ENCODE data around the gene SMIM1. TPM values are rescaled to one million over a fixed set of nuclear protein-coding genes. Genes with fewer than 3 reads are reported as not detected.

The SMIM1 gene
- total and polyA plus RNA-seq, 2 donors (not counting 3 experiments of a cell fraction or from before 2014, with no cell fraction given), result 1.4 to 2.9 TPM

GRCh38 chr1:3742439-3743298 lies 29.9 kb upstream of the SMIM1 start:
- Histone ChIP-seq H3K27me3 (ENCODE audit: control insufficient read depth in 2 of 2, insufficient read depth in 2 of 2, low read length in 2 of 2) (no peaks in the 10 kb centered on the region), H3K36me3 (ENCODE audit: control insufficient read depth in 2 of 2, extremely low read depth in 1 of 2, insufficient read depth in 2 of 2, low read length in 2 of 2) (peaks cover 4 to 26% of the 10 kb centered on the region in 2 experiments), H3K4me2 (ENCODE audit: insufficient read depth, low read length) (no peak overlapping the region), H3K9me3 (replicated peaks; ENCODE audit: control insufficient read depth, insufficient read depth, low read length) (no peaks in the 10 kb centered on the region), H3K9me1 (replicated peaks; ENCODE audit: control insufficient read depth, extremely low read depth, insufficient read depth, low read length) (no peaks in the 10 kb centered on the region), H3K79me2 (ENCODE audit: control insufficient read depth, insufficient read depth, low read length) (peaks cover 5% of the 10 kb centered on the region), H2AFZ (ENCODE audit: low read depth, low read length) (no peak overlapping the region), H4K20me1 (replicated peaks; ENCODE audit: control insufficient read depth, extremely low read depth, insufficient read depth, low read length) (no peaks in the 10 kb centered on the region), H3K4me1 (ENCODE audit: control insufficient read depth, extremely low read depth, insufficient read depth, low read length) (peaks cover 9% of the 10 kb centered on the region), H3K4me3 (replicated peaks in 1 of 3; ENCODE audit: insufficient read depth in 1 of 3, low read depth in 1 of 3, low read length in 3 of 3) (no peak overlapping the region), H3K27ac (ENCODE audit: insufficient read depth, low read depth, low read length) (no peak overlapping the region), H3K9ac (replicated peaks; ENCODE audit: extremely low read depth, insufficient read depth, low read length) (no peak overlapping the region)
- TF ChIP-seq POLR2AphosphoS5 (IDR thresholded peaks at IDR 0.05; ENCODE audit: insufficient read depth, low read depth, low read length), result no peak
- no peak for TF ChIP-seq POLR2A (IDR thresholded peaks at IDR 0.05; ENCODE audit: low read depth, low read length)
- TF ChIP-seq, protein P1, sequence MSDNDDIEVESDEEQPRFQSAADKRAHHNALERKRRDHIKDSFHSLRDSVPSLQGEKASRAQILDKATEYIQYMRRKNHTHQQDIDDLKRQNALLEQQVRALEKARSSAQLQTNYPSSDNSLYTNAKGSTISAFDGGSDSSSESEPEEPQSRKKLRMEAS (IDR thresholded peaks at IDR 0.05; ENCODE audit: insufficient read depth, insufficient read length), result no peak
- no peak for TF ChIP-seq JUN (IDR thresholded peaks at IDR 0.05; ENCODE audit: borderline replicate concordance, insufficient read depth, insufficient read length, low read depth)
- TF ChIP-seq, protein P2, sequence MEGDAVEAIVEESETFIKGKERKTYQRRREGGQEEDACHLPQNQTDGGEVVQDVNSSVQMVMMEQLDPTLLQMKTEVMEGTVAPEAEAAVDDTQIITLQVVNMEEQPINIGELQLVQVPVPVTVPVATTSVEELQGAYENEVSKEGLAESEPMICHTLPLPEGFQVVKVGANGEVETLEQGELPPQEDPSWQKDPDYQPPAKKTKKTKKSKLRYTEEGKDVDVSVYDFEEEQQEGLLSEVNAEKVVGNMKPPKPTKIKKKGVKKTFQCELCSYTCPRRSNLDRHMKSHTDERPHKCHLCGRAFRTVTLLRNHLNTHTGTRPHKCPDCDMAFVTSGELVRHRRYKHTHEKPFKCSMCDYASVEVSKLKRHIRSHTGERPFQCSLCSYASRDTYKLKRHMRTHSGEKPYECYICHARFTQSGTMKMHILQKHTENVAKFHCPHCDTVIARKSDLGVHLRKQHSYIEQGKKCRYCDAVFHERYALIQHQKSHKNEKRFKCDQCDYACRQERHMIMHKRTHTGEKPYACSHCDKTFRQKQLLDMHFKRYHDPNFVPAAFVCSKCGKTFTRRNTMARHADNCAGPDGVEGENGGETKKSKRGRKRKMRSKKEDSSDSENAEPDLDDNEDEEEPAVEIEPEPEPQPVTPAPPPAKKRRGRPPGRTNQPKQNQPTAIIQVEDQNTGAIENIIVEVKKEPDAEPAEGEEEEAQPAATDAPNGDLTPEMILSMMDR (IDR thresholded peaks at IDR 0.05; ENCODE audit: extremely low read depth in 1 of 2, insufficient read depth in 1 of 2, low read depth in 1 of 2, low read length in 2 of 2), result no peak
- TF ChIP-seq MYC (IDR thresholded peaks at IDR 0.05; ENCODE audit: low read depth, low read length), result no peak
- no peak for TF ChIP-seq GATA2 (IDR thresholded peaks at IDR 0.05; ENCODE audit: insufficient read depth, insufficient read length, low read depth, low read length)
- no peak for TF ChIP-seq FOS (IDR thresholded peaks at IDR 0.05; ENCODE audit: borderline replicate concordance, insufficient read depth, low read length)
- no peak for TF ChIP-seq EZH2 (IDR thresholded peaks at IDR 0.05; ENCODE audit: borderline replicate concordance, low read depth, low read length, severe bottlenecking)
- intact Hi-C loops (cut with micrococcal nuclease) (no loop called here), dilution Hi-C loops (cut with MboI; ENCODE audit: extremely low pct_ligation_motif_present, low sequenced_read_pairs) (no loop called here)
- DNase-seq (ENCODE audit: low read depth, low spot score) (no peak), FAIRE-seq (no peak)
- no TSS peak for BruUV-seq (replicated peaks)
- ChIA-PET CTCF (no interaction called here), POLR2A (no interaction called here)

Data from endothelial cell of umbilical vein (primary cell).